ENCODE results near the gene PSG4.
A peak's percentile ranks its signal among the peaks of the same experiment; 100 is the strongest.
"Not testable (repeated sequence)": the region's sequence is repeated elsewhere in the genome, so short reads cannot be mapped to it uniquely, and the experiment has no call there.

The PSG4 gene

GRCh38 chr19:43221891-43222290 lies 16.5 kb upstream of the PSG4 start:
- H3K9me3 ChIP-seq; H3K27me3 ChIP-seq (ENCODE audit: low read depth); in situ Hi-C loops (cut with MboI; ENCODE audit: low sequenced_read_pairs); H3K36me3 ChIP-seq (replicated peaks); DNase-seq (ENCODE audit: low spot score in 2 of 2); H3K4me1 ChIP-seq; H3K4me3 ChIP-seq: not testable (repeated sequence)

GRCh38 chr19:43219136-43219535 lies 13.7 kb upstream of the PSG4 start:
- H3K27me3 ChIP-seq (ENCODE audit: low read depth); in situ Hi-C loops (cut with MboI; ENCODE audit: low sequenced_read_pairs); DNase-seq (ENCODE audit: low spot score in 2 of 2); H3K36me3 ChIP-seq (replicated peaks); H3K4me1 ChIP-seq; H3K4me3 ChIP-seq; H3K9me3 ChIP-seq: not testable (repeated sequence)

GRCh38 chr19:43215881-43216280 lies 10.4 kb upstream of the PSG4 start:
- H3K4me1 ChIP-seq; H3K9me3 ChIP-seq; H3K4me3 ChIP-seq; H3K36me3 ChIP-seq (replicated peaks); DNase-seq (ENCODE audit: low spot score in 2 of 2); H3K27me3 ChIP-seq (ENCODE audit: low read depth); in situ Hi-C loops (cut with MboI; ENCODE audit: low sequenced_read_pairs): not testable (repeated sequence)

GRCh38 chr19:43207991-43208390 lies 2.6 kb upstream of the PSG4 start:
- H3K4me3 ChIP-seq, result no peak overlapping the region
- H3K36me3 ChIP-seq (replicated peaks), result no peaks in the 10 kb centered on the region
- no peak for DNase-seq (ENCODE audit: low spot score in 2 of 2)
- H3K27me3 ChIP-seq (ENCODE audit: low read depth), result no peaks in the 10 kb centered on the region
- H3K4me1 ChIP-seq, result no peaks in the 10 kb centered on the region
- no peaks in the 10 kb centered on the region for H3K9me3 ChIP-seq
- in situ Hi-C loops (cut with MboI; ENCODE audit: low sequenced_read_pairs), result no loop called here

DNA sequence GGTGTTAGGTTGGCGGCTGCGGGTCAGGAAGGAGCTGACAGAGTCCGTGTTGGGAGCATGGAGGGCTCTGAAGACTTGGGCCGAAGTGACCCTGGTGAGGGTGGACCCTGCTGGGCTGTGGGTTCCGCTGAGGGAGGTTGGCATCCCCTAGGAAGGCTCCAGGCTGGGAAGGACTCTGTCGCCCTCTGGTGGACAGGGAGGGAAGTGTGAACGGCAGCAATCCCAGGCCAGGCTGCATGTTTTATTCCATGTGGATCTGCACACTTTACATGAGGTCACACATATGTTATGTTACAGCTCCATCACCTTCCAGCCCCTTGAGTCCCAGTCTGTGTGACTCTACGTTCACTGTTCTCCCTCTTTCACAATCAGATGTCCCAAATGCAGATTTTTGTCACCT lies 1.7 kb upstream of the PSG4 start:
- in situ Hi-C loops (cut with MboI; ENCODE audit: low sequenced_read_pairs); H3K36me3 ChIP-seq (replicated peaks); H3K27me3 ChIP-seq (ENCODE audit: low read depth); DNase-seq (ENCODE audit: low spot score in 2 of 2); H3K4me1 ChIP-seq; H3K4me3 ChIP-seq; H3K9me3 ChIP-seq: not testable (repeated sequence)

- in situ Hi-C loops (cut with MboI; ENCODE audit: low sequenced_read_pairs); H3K9me3 ChIP-seq: not testable (repeated sequence)
These were observed 1.8 kb downstream of the PSG4 start for GRCh38 chr19:43203611-43204010.

DNA sequence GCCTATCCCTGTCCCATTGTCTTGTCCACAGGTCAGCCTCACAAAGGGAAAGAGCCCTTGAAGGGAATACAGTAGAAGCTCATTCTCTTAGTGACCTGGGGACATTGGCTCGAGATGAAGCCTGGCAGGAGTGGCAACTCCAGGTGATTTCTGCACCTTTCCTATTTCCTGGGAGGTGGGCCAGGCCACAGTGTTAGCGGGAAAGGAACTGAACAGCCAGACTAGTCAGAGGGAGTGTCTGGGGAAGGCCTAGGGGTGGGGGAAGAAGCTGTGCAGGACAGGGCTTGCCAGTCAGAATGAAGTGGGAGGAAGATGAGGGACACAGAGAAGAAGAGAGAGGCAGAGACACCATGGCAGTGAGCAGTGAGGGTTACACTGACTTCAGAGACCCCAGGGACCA lies 3.5 kb downstream of the PSG4 start:
- not testable (repeated sequence) for H3K4me1 ChIP-seq, H3K9me3 ChIP-seq

More at GRCh38 chr19:43203611-43204010, 1.8 kb downstream of the PSG4 start:
- DNase-seq (ENCODE audit: low spot score in 2 of 2); H3K36me3 ChIP-seq (replicated peaks); H3K4me3 ChIP-seq; H3K4me1 ChIP-seq; H3K27me3 ChIP-seq (ENCODE audit: low read depth): not testable (repeated sequence)

DNA sequence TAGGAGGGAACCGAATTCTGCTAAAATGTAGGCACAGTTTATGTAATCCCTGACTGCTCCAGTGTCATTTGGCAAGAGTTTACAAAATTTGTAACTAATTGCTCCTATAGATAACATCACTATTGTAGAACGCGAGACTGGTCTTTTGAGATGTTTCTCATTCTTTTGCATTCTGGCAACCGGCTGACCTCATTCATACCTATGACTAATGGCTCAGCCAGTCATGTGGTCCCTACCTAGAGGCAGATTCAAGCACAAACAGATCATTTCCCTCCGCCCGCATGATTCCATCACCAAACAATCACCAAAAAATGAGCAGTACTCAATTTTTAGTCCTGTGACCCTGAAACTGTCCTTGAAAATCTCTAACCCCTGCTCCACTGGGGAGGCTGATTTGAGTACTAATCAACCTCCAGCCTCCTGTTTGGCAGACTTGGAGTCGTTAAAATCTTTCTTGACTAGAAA lies 4.1 kb downstream of the PSG4 start:
- DNase-seq (ENCODE audit: low spot score in 2 of 2); H3K4me3 ChIP-seq; H3K4me1 ChIP-seq; H3K9me3 ChIP-seq; in situ Hi-C loops (cut with MboI; ENCODE audit: low sequenced_read_pairs); H3K27me3 ChIP-seq (ENCODE audit: low read depth); H3K36me3 ChIP-seq (replicated peaks): not testable (repeated sequence)

More for the DNA sequence above, 3.5 kb downstream of the PSG4 start:
- DNase-seq (ENCODE audit: low spot score in 2 of 2); H3K36me3 ChIP-seq (replicated peaks); H3K27me3 ChIP-seq (ENCODE audit: low read depth); H3K4me3 ChIP-seq; in situ Hi-C loops (cut with MboI; ENCODE audit: low sequenced_read_pairs): not testable (repeated sequence)

- H3K36me3 ChIP-seq (replicated peaks); H3K27me3 ChIP-seq (ENCODE audit: low read depth); H3K4me3 ChIP-seq; H3K4me1 ChIP-seq; H3K9me3 ChIP-seq; in situ Hi-C loops (cut with MboI; ENCODE audit: low sequenced_read_pairs): not testable (repeated sequence)
- peak in 1 of 2 experiments; percentile 65 for DNase-seq (ENCODE audit: low spot score in 2 of 2)
These were observed 6.6 kb downstream of the PSG4 start for GRCh38 chr19:43198686-43199419.

- H3K4me1 ChIP-seq; in situ Hi-C loops (cut with MboI; ENCODE audit: low sequenced_read_pairs); DNase-seq (ENCODE audit: low spot score in 2 of 2); H3K4me3 ChIP-seq; H3K27me3 ChIP-seq (ENCODE audit: low read depth); H3K36me3 ChIP-seq (replicated peaks); H3K9me3 ChIP-seq: not testable (repeated sequence)
These were observed 7.6 kb downstream of the PSG4 start for GRCh38 chr19:43197666-43198397.

- H3K4me1 ChIP-seq; H3K4me3 ChIP-seq; H3K9me3 ChIP-seq; H3K27me3 ChIP-seq (ENCODE audit: low read depth); DNase-seq (ENCODE audit: low spot score in 2 of 2); H3K36me3 ChIP-seq (replicated peaks); in situ Hi-C loops (cut with MboI; ENCODE audit: low sequenced_read_pairs): not testable (repeated sequence)
These were observed 11.0 kb downstream of the PSG4 start for GRCh38 chr19:43194397-43194796.

- H3K36me3 ChIP-seq (replicated peaks); H3K4me1 ChIP-seq; H3K27me3 ChIP-seq (ENCODE audit: low read depth); in situ Hi-C loops (cut with MboI; ENCODE audit: low sequenced_read_pairs); H3K9me3 ChIP-seq; H3K4me3 ChIP-seq; DNase-seq (ENCODE audit: low spot score in 2 of 2): not testable (repeated sequence)
These were observed 12.9 kb downstream of the PSG4 start for GRCh38 chr19:43192381-43193155.

GRCh38 chr19:43188092-43188491 lies 17.3 kb downstream of the PSG4 start:
- H3K4me1 ChIP-seq; H3K27me3 ChIP-seq (ENCODE audit: low read depth); H3K4me3 ChIP-seq; H3K9me3 ChIP-seq; H3K36me3 ChIP-seq (replicated peaks): not testable (repeated sequence)
- in situ Hi-C loops (cut with MboI; ENCODE audit: low sequenced_read_pairs), result loop anchor here (10.0 kb wide), 1 partner anchor 83 kb away; no protein-coding TSS in a partner anchor
- DNase-seq (ENCODE audit: low spot score in 2 of 2), result peak in 1 of 2 experiments; percentile 49
